IMR-90 (cell line): ENCODE results near the gene CFAP299. TPM values are rescaled to one million over a fixed set of nuclear protein-coding genes. Genes with fewer than 3 reads are reported as not detected.

Experiments
- ATAC-seq: fragments of 200-7000 bp; cut with Tn5 transposase; 2 replicates; pipeline ENCODE4 v1.9.1; 2020; ENCODE audit warnings: low read depth, mild to moderate bottlenecking, moderate library complexity
- BruUV-seq: library from RNA; stranded (reverse); fragments of 400-500 nt; replicated peaks from 2 replicates; lab custom pipeline; 2021; lab: Mats Ljungman, UMichigan
- CTCF ChIA-PET: fragments of 300-600 bp; formaldehyde crosslinking; extraction: SDS; loops from one replicate; lab custom pipeline; 2021; ENCODE audit warnings: antibody characterized with exemption; lab: Yijun Ruan, JAX
- POLR2A ChIA-PET: fragments of 300-600 bp; sonication (Branson Sonifier 250); formaldehyde crosslinking; loops from one replicate; lab custom pipeline; 2022; ENCODE audit warnings: antibody characterized with exemption; ENCODE audit not compliant: unreplicated experiment; lab: Charles Lee
- DNase-seq: peaks from one replicate; pipeline ENCODE4 v3.0.0; 2013
- H2AFZ ChIP-seq: replicated peaks from 2 replicates; pipeline ENCODE3; 2013; ENCODE audit warnings: low read length, mild to moderate bottlenecking; ENCODE audit not compliant: poor library complexity
- H2AK5ac ChIP-seq: 2 replicates; pipeline ENCODE4 v1.6.1; 2013; ENCODE audit warnings: low read depth, low read length, inconsistent platforms
- H2AK9ac ChIP-seq: replicated peaks from 2 replicates; pipeline ENCODE3; 2013; ENCODE audit warnings: mild to moderate bottlenecking, low read depth, low read length, moderate library complexity; ENCODE audit not compliant: poor library complexity
- H2BK120ac ChIP-seq: 2 replicates; pipeline ENCODE4 v1.6.1; 2013; ENCODE audit warnings: low read depth, low read length, inconsistent platforms
- H2BK15ac ChIP-seq: 3 replicates; pipeline ENCODE4 v1.6.1; 2013; ENCODE audit warnings: low read depth, low read length, inconsistent platforms
- H2BK20ac ChIP-seq: 2 replicates; pipeline ENCODE4 v1.6.1; 2013; ENCODE audit warnings: low read depth, mild to moderate bottlenecking, inconsistent platforms, low read length, moderate library complexity
- H2BK5ac ChIP-seq: 2 replicates; pipeline ENCODE4 v1.6.1; 2013; ENCODE audit warnings: mild to moderate bottlenecking, low read depth, low read length, inconsistent platforms; ENCODE audit not compliant: poor library complexity, severe bottlenecking
- H3K14ac ChIP-seq: replicated peaks from 2 replicates; pipeline ENCODE4 v1.6.1; 2013; ENCODE audit warnings: low read depth, low read length, inconsistent platforms
- H3K18ac ChIP-seq: 2 replicates; pipeline ENCODE4 v1.6.1; 2013; ENCODE audit warnings: low read depth, low read length, control low read depth
- H3K23ac ChIP-seq: 2 replicates; pipeline ENCODE4 v1.6.1; 2013; ENCODE audit warnings: low read depth, low read length, inconsistent platforms
- H3K27ac ChIP-seq: 2 replicates; pipeline ENCODE4 v1.5.1; 2013; ENCODE audit warnings: mild to moderate bottlenecking, control low read depth, low read length; ENCODE audit not compliant: insufficient read depth
- H3K27me3 ChIP-seq: 2 replicates; pipeline ENCODE4 v1.6.1; 2013; ENCODE audit warnings: low read length; ENCODE audit not compliant: control insufficient read depth, insufficient read depth
- H3K36me3 ChIP-seq: 2 replicates; pipeline ENCODE4 v1.6.1; 2013; ENCODE audit warnings: low read length, mixed read lengths; ENCODE audit not compliant: control insufficient read depth, insufficient read depth
- H3K4ac ChIP-seq: 2 replicates; pipeline ENCODE4 v1.6.1; 2013; ENCODE audit warnings: low read depth, low read length, inconsistent platforms
- H3K4me1 ChIP-seq: 2 replicates; pipeline ENCODE4 v1.6.1; 2013; ENCODE audit warnings: low read length, mixed read lengths; ENCODE audit not compliant: control insufficient read depth, insufficient read depth
- H3K4me2 ChIP-seq: 2 replicates; pipeline ENCODE4 v1.6.1; 2013; ENCODE audit warnings: low read depth, mild to moderate bottlenecking, control low read depth, low read length, moderate library complexity
- H3K4me3 ChIP-seq: 2 replicates; pipeline ENCODE4 v1.5.1; 2013; ENCODE audit warnings: low read depth, mild to moderate bottlenecking, control low read depth, low read length, moderate library complexity; ENCODE audit not compliant: insufficient read depth
- H3K56ac ChIP-seq: 2 replicates; pipeline ENCODE4 v1.6.1; 2013; ENCODE audit warnings: low read length, inconsistent platforms; ENCODE audit not compliant: insufficient read depth; ENCODE audit errors: extremely low read depth
- H3K79me1 ChIP-seq, 2 experiments: 2 replicates each; pipeline ENCODE4 v1.6.1; 2013; ENCODE audit warnings: low read length in 2 of 2, inconsistent platforms in 1 of 2, low read depth in 1 of 2
- H3K9ac ChIP-seq: 2 replicates; pipeline ENCODE4 v1.6.1; 2013; ENCODE audit warnings: low read depth, low read length, control low read depth
- H3K9me1 ChIP-seq: 2 replicates; pipeline ENCODE4 v1.6.1; 2013; ENCODE audit warnings: low read length, inconsistent platforms; ENCODE audit not compliant: insufficient read depth
- H3K9me3 ChIP-seq: 2 replicates; pipeline ENCODE4 v1.6.1; 2013; ENCODE audit warnings: low read length; ENCODE audit not compliant: control insufficient read depth, insufficient read depth
- H4K20me1 ChIP-seq: 2 replicates; pipeline ENCODE4 v1.6.1; 2013; ENCODE audit warnings: low read length, inconsistent platforms; ENCODE audit not compliant: insufficient read depth
- H4K5ac ChIP-seq: 2 replicates; pipeline ENCODE4 v1.6.1; 2013; ENCODE audit warnings: mild to moderate bottlenecking, low read depth, low read length, control low read depth
- H4K8ac ChIP-seq, 2 experiments: 2 replicates each; pipeline ENCODE4 v1.6.1; 2013; ENCODE audit warnings: low read depth in 2 of 2, low read length in 2 of 2, control low read depth in 1 of 2, inconsistent platforms in 1 of 2
- H4K91ac ChIP-seq: 2 replicates; pipeline ENCODE4 v1.6.1; 2013; ENCODE audit warnings: low read depth, low read length, inconsistent platforms; ENCODE audit not compliant: insufficient read depth
- RAD21 ChIP-seq: IDR thresholded peaks from 2 replicates; pipeline ENCODE4 v1.6.1; 2012; ENCODE audit warnings: low read length, improper control_type of control experiment
- dilution Hi-C: fragments of 300-500 bp; cut with HindIII; formaldehyde crosslinking; loops from one replicate; pipeline ENCODE4 v1.14.3; 2018; ENCODE audit warnings: low sequenced_read_pairs; ENCODE audit not compliant: unreplicated experiment
- in situ Hi-C: fragments of 300-500 bp; cut with MboI; formaldehyde crosslinking; loops from 3 replicates; pipeline ENCODE4 v1.14.3; 2019; ENCODE audit warnings: low sequenced_read_pairs, inconsistent platforms, mixed read lengths
- intact Hi-C: fragments of 100-400 bp; cut with micrococcal nuclease; formaldehyde crosslinking; loops from 2 replicates; pipeline ENCODE4 v1.10.0; 2022
- polyA plus RNA-seq, 3 experiments: library from polyadenylated mRNA; depleted of rRNA; stranded (reverse); fragments of >200 nt; gene quantifications; 2 replicates each; pipeline ENCODE4 v1.2.3, GENCODE V29; 2012; ENCODE audit warnings: low replicate concordance in 1 of 3
- total RNA-seq: library from RNA; depleted of rRNA; stranded (reverse); fragments of >200 nt; gene quantifications from 2 replicates; pipeline ENCODE4 v1.2.3, GENCODE V29; 2012
- TF ChIP-seq, protein P1 (sequence below): conservative IDR thresholded peaks from 2 replicates; pipeline ENCODE4 v1.5.1; 2012; ENCODE audit warnings: mild to moderate bottlenecking, low read depth, low read length, improper control_type of control experiment

CFAP299 gene
- total and polyA plus RNA-seq, 2 of the 4 experiments (the other 2 are of a cell fraction): 1.0 to 1.1 TPM

DNA sequence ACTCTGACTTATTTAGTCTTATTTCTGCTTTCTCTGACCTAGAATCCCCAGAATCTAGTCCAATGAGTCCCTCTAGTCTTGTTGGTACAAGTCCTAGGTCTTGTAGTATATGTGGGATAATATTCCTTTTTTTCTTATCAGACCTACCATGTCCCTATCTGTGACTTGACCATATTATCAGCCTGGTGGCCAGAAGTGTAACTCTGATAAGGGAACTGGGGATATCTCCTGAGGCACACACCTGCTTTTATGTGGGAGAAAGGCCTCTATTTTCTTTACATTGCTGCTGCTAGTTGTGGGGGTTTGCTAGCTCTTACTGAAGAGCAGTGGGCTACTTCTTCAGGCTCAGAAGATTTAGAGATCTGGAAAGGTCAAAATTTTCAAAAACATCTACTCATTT is 38.6 kb downstream of the CFAP299 start:
- DNase-seq (no peak), ATAC-seq (no peak)
- Histone ChIP-seq H4K91ac (no peak overlapping the region), H3K36me3 (no peaks in the 10 kb centered on the region), H3K27me3 (no peaks in the 10 kb centered on the region), H3K14ac (no peak overlapping the region), H2AFZ (no peak overlapping the region), H2BK120ac (no peak overlapping the region), H3K23ac (no peak overlapping the region), H3K9ac (no peak overlapping the region), H4K5ac (no peak overlapping the region), H3K4me2 (no peak overlapping the region), H3K27ac (no peak overlapping the region), H3K4ac (no peak overlapping the region), H2BK15ac (no peak overlapping the region), H3K79me1 (no peaks in the 10 kb centered on the region), H2AK9ac (no peak overlapping the region), H3K4me3 (no peak overlapping the region), H3K9me1 (no peaks in the 10 kb centered on the region), H2AK5ac (no peak overlapping the region), H4K8ac (no peak overlapping the region), H2BK5ac (no peak overlapping the region), H2BK20ac (no peak overlapping the region), H3K9me3 (peaks cover 7% of the 10 kb centered on the region), H4K20me1 (no peaks in the 10 kb centered on the region), H3K56ac (no peak overlapping the region), H3K4me1 (no peaks in the 10 kb centered on the region), H3K18ac (no peak overlapping the region)
- TF ChIP-seq RAD21: no peak
- TF ChIP-seq, protein P1, sequence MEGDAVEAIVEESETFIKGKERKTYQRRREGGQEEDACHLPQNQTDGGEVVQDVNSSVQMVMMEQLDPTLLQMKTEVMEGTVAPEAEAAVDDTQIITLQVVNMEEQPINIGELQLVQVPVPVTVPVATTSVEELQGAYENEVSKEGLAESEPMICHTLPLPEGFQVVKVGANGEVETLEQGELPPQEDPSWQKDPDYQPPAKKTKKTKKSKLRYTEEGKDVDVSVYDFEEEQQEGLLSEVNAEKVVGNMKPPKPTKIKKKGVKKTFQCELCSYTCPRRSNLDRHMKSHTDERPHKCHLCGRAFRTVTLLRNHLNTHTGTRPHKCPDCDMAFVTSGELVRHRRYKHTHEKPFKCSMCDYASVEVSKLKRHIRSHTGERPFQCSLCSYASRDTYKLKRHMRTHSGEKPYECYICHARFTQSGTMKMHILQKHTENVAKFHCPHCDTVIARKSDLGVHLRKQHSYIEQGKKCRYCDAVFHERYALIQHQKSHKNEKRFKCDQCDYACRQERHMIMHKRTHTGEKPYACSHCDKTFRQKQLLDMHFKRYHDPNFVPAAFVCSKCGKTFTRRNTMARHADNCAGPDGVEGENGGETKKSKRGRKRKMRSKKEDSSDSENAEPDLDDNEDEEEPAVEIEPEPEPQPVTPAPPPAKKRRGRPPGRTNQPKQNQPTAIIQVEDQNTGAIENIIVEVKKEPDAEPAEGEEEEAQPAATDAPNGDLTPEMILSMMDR: no peak
- dilution Hi-C loops (loop anchor here (25.0 kb wide), 1 partner anchor 613 kb away; no protein-coding TSS in a partner anchor), intact Hi-C loops (no loop called here), in situ Hi-C loops (loop anchor here (10.0 kb wide), 1 partner anchor 981 kb away; no protein-coding TSS in a partner anchor)
- POLR2A ChIA-PET: no interaction called here
- CTCF ChIA-PET: no interaction called here
- no TSS peak for BruUV-seq
